Esophagus muscularis mucosa (tissue), 4 donors: ENCODE results near the gene NEUROD1. TPM values are rescaled to one million over a fixed set of nuclear protein-coding genes. Genes with fewer than 3 reads are reported as not detected.

Source experiments
- DNase-seq: peaks from one replicate; pipeline ENCODE4 v3.0.0-alpha.2; 2017; ENCODE audit errors: extremely low spot score
- H3K27ac ChIP-seq, 4 donors: fragments of 200-600 bp; sonication (generic); replicated peaks in 1 of 4; 1 replicate in 3 of 4; 2 replicates in 1 of 4; pipeline ENCODE4 v1.5.1; 2016 to 2019; ENCODE audit warnings: mild to moderate bottlenecking in 1 of 4
- H3K27me3 ChIP-seq, 4 donors: fragments of 200-600 bp; sonication (generic); one replicate each; pipeline versions ENCODE4 v1.5.1 to v1.6.0; 2016 to 2019
- H3K36me3 ChIP-seq, 4 donors: fragments of 200-600 bp; sonication (generic); one replicate each; pipeline ENCODE4 v1.5.1; 2016 to 2019
- H3K4me1 ChIP-seq, 4 donors: fragments of 200-600 bp; sonication (generic); one replicate each; pipeline ENCODE4 v1.5.1; 2016 to 2019
- H3K4me3 ChIP-seq, 4 donors: fragments of 200-600 bp; sonication (generic); 1 replicate in 2 of 4; 2 replicates in 2 of 4; pipeline ENCODE4 v1.5.1; 2016 to 2019; ENCODE audit warnings: mild to moderate bottlenecking in 4 of 4, moderate library complexity in 1 of 4
- H3K9me3 ChIP-seq, 4 donors: fragments of 200-600 bp; sonication (generic); 1 replicate in 3 of 4; 2 replicates in 1 of 4; pipeline ENCODE4 v1.5.1; 2016 to 2019
- CTCF ChIP-seq, 3 experiments: fragments of 200-600 bp in 2 of 3; fragments of 450-650 bp in 1 of 3; sonication (generic) in 2 of 3; IDR thresholded peaks; one replicate each; pipeline ENCODE4 v1.5.1; 2017 to 2019; ENCODE audit warnings: antibody characterized with exemption in 3 of 3, mild to moderate bottlenecking in 2 of 3, moderate library complexity in 1 of 3
- EP300 ChIP-seq: sonication (generic); formaldehyde crosslinking; IDR thresholded peaks from one replicate; pipeline ENCODE4 v1.6.1; 2017; ENCODE audit warnings: antibody characterized with exemption
- POLR2A ChIP-seq: fragments of 450-650 bp; IDR thresholded peaks from one replicate; pipeline ENCODE4 v1.6.1; 2017; ENCODE audit warnings: antibody characterized with exemption, moderate library complexity, mild to moderate bottlenecking, low read depth
- POLR2AphosphoS5 ChIP-seq, 2 donors: sonication (generic); formaldehyde crosslinking; IDR thresholded peaks; one replicate each; pipeline ENCODE4 v1.6.1; 2017; ENCODE audit warnings: antibody characterized with exemption in 2 of 2
- WGBS: methylation state at CpG from one replicate; pipeline ENCODE4 v1.1.5; 2018; 5-methylcytosine and 5-hydroxymethylcytosine counted together
- intact Hi-C: fragments of 100-400 bp; cut with DNase I; formaldehyde crosslinking; loops from one replicate; pipeline ENCODE4 v1.15.1; 2023
- total RNA-seq, 4 donors: library from RNA; depleted of rRNA; stranded (reverse); fragments of >200 nt; gene quantifications; one replicate each; pipeline versions ENCODE4 v1.1.0 to v1.2.1, GENCODE V29; 2016

NEUROD1 gene
- total RNA-seq, 4 donors from 2014 or later = not detected

- 93% methylated on average over 4 of the region's 4 CpGs for WGBS
- Histone ChIP-seq H3K4me3 (no peak overlapping the region), H3K27me3 (peaks cover 0 to 9% (median 0%) of the 10 kb centered on the region in 4 donors), H3K27ac (no peak overlapping the region), H3K36me3 (no peaks in the 10 kb centered on the region), H3K9me3 (no peaks in the 10 kb centered on the region), H3K4me1 (no peaks in the 10 kb centered on the region)
- no peak for DNase-seq
- TF ChIP-seq CTCF (IDR thresholded peaks at IDR 0.05) (no peak), POLR2AphosphoS5 (IDR thresholded peaks at IDR 0.05) (no peak), EP300 (no peak), POLR2A (no peak)
- intact Hi-C loops = no loop called here
Observed at GRCh38 chr2:181649436-181649979, 30.8 kb downstream of the NEUROD1 start.

DNA sequence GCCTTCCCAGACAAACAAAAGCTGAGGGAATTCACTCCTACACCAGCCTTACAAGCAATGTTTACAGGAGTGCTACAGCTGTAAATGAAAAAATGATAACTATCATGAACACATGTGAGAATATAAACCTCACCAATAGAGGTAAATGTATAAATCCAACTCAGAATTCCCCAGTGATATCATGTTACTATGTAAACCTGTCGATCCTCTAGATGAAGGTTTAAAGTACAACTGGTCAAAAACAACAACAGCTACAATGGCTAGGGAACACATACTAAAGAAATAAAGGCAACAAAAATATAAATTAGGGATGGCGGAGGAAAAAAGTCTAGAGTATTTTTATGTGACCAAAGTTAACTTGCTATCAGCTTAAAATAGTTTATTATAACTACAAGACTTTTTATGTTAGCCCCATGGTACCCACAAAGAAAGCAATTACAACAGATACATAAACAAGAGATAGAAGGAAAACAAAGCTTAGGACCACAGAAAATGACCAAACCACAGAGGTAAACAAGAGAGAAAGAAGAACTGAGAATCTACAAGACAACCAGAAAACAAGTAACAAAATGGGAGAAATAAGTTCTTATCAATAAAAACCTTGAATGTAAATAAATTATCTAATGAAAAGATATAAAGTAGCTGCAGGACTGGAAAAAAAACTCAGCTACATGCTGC lies 31.7 kb downstream of the NEUROD1 start:
- H3K36me3 ChIP-seq = no peaks in the 10 kb centered on the region
- no peak for DNase-seq
- H3K4me1 ChIP-seq = no peaks in the 10 kb centered on the region
- TF ChIP-seq EP300 = no peak
- TF ChIP-seq POLR2A = no peak
- no peak for TF ChIP-seq CTCF (IDR thresholded peaks at IDR 0.05)
- no peak for TF ChIP-seq POLR2AphosphoS5 (IDR thresholded peaks at IDR 0.05)
- H3K9me3 ChIP-seq = no peaks in the 10 kb centered on the region
- H3K27ac ChIP-seq = no peak overlapping the region
- 90% methylated on average over 2 of the region's 2 CpGs for WGBS
- peaks cover 0 to 9% (median 0%) of the 10 kb centered on the region in 4 donors for H3K27me3 ChIP-seq
- intact Hi-C loops = no loop called here
- H3K4me3 ChIP-seq = no peak overlapping the region

GRCh38 chr2:181646415-181646987 lies 33.8 kb downstream of the NEUROD1 start:
- H3K27me3 ChIP-seq = peaks cover 0 to 9% (median 0%) of the 10 kb centered on the region in 4 donors
- WGBS = 91% methylated on average over 1 of the region's 1 CpG
- H3K4me3 ChIP-seq = no peak overlapping the region
- no peak for DNase-seq
- TF ChIP-seq CTCF (IDR thresholded peaks at IDR 0.05) = no peak
- TF ChIP-seq POLR2AphosphoS5 (IDR thresholded peaks at IDR 0.05) = no peak
- TF ChIP-seq POLR2A = no peak
- TF ChIP-seq EP300 = no peak
- H3K4me1 ChIP-seq = no peaks in the 10 kb centered on the region
- H3K27ac ChIP-seq = no peak overlapping the region
- intact Hi-C loops = no loop called here
- no peaks in the 10 kb centered on the region for H3K9me3 ChIP-seq
- H3K36me3 ChIP-seq = no peaks in the 10 kb centered on the region

GRCh38 chr2:181643151-181643550 lies 37.2 kb downstream of the NEUROD1 start:
- 59% methylated on average over 1 of the region's 1 CpG for WGBS
- no peak for DNase-seq
- Histone ChIP-seq H3K27me3 (peaks cover 0 to 9% (median 0%) of the 10 kb centered on the region in 4 donors), H3K36me3 (no peaks in the 10 kb centered on the region), H3K4me3 (no peak overlapping the region), H3K4me1 (no peaks in the 10 kb centered on the region), H3K9me3 (no peaks in the 10 kb centered on the region), H3K27ac (no peak overlapping the region)
- no peak for TF ChIP-seq POLR2A
- TF ChIP-seq CTCF (IDR thresholded peaks at IDR 0.05) = no peak
- no peak for TF ChIP-seq EP300
- no peak for TF ChIP-seq POLR2AphosphoS5 (IDR thresholded peaks at IDR 0.05)
- intact Hi-C loops = no loop called here
